SH-SY5Y (cell line): ENCODE data around the gene TBX2.

Source experiments
- GATA2 ChIP-seq: IDR thresholded peaks from 2 replicates; pipeline ENCODE4 v1.6.1; 2011; ENCODE audit warnings: mild to moderate bottlenecking, low read depth, low read length
- GATA3 ChIP-seq: IDR thresholded peaks from 2 replicates; pipeline ENCODE4 v1.6.1; 2011; ENCODE audit warnings: low read depth, mild to moderate bottlenecking, low read length, moderate library complexity

TBX2 gene

GRCh38 chr17:61415374-61416210 is 15.9 kb downstream of the TBX2 start:
- TF ChIP-seq GATA2 (no peak), GATA3 (no peak)

GRCh38 chr17:61416211-61416539 is 16.5 kb downstream of the TBX2 start:
- TF ChIP-seq GATA3 (no peak), GATA2 (no peak)

- TF ChIP-seq GATA2 (peak; percentile 13; the same call in 1 of the 2 replicates), GATA3 (no peak)
Measured at GRCh38 chr17:61416540-61417363, 17.1 kb downstream of the TBX2 start.

- TF ChIP-seq GATA3 (no peak), GATA2 (no peak)
Measured at GRCh38 chr17:61418449-61418848, 18.8 kb downstream of the TBX2 start.

GRCh38 chr17:61419496-61420046 is 19.9 kb downstream of the TBX2 start:
- TF ChIP-seq GATA2 (no peak), GATA3 (no peak)

GRCh38 chr17:61420052-61420451 is 20.4 kb downstream of the TBX2 start:
- no peak for TF ChIP-seq GATA2
- no peak for TF ChIP-seq GATA3

GRCh38 chr17:61420745-61421398 is 21.2 kb downstream of the TBX2 start:
- TF ChIP-seq GATA2: no peak
- no peak for TF ChIP-seq GATA3

- TF ChIP-seq GATA3: no peak
- no peak for TF ChIP-seq GATA2
Measured at GRCh38 chr17:61421460-61421859, 21.8 kb downstream of the TBX2 start.

- TF ChIP-seq GATA3: no peak
- TF ChIP-seq GATA2: no peak
Measured at GRCh38 chr17:61422116-61422799, 22.6 kb downstream of the TBX2 start.

GRCh38 chr17:61422869-61423268 is 23.2 kb downstream of the TBX2 start:
- TF ChIP-seq GATA2 (no peak), GATA3 (no peak)

GRCh38 chr17:61423967-61424649 is 24.5 kb downstream of the TBX2 start:
- no peak for TF ChIP-seq GATA2

- TF ChIP-seq GATA3 (no peak), GATA2 (no peak)
Measured at GRCh38 chr17:61425682-61426481, 26.2 kb downstream of the TBX2 start.
